GM12865 (cell line): Measurements from ENCODE around the gene SSTR1.

Source experiments
- DNase-seq: peaks from one replicate; pipeline ENCODE4 v3.0.0; 2010; ENCODE audit warnings: low read depth
- H3K4me3 ChIP-seq: 2 replicates; pipeline ENCODE4 v1.5.1; 2011; ENCODE audit warnings: mild to moderate bottlenecking, low read depth, low read length, control low read depth
- TF ChIP-seq, protein P1 (sequence below): IDR thresholded peaks from 2 replicates; pipeline ENCODE4 v1.5.1; 2011; ENCODE audit warnings: low read length, control low read depth, low read depth, inconsistent platforms; ENCODE audit not compliant: insufficient read depth; ENCODE audit errors: missing control alignments

Gene SSTR1

DNA sequence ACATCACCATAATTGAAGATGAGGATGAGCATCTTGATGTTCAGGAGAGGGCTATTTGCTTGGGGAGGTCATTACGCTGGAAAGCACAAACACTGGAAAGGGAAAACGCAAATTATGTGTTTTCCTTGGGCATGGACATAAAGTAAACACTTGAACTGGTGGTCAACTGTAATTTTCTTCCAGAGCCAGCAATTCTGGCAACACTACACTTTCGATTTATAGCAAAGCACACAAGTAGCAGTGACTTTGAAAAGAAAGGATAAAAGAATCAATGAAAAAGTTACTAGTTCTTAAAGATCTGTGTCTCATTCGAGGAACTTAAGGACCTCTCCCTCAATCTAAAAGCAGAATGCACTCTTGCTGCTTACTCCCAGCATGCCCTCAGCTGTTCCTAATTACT is 46.0 kb downstream of the SSTR1 start:
- no peak for DNase-seq
- TF ChIP-seq, protein P1, sequence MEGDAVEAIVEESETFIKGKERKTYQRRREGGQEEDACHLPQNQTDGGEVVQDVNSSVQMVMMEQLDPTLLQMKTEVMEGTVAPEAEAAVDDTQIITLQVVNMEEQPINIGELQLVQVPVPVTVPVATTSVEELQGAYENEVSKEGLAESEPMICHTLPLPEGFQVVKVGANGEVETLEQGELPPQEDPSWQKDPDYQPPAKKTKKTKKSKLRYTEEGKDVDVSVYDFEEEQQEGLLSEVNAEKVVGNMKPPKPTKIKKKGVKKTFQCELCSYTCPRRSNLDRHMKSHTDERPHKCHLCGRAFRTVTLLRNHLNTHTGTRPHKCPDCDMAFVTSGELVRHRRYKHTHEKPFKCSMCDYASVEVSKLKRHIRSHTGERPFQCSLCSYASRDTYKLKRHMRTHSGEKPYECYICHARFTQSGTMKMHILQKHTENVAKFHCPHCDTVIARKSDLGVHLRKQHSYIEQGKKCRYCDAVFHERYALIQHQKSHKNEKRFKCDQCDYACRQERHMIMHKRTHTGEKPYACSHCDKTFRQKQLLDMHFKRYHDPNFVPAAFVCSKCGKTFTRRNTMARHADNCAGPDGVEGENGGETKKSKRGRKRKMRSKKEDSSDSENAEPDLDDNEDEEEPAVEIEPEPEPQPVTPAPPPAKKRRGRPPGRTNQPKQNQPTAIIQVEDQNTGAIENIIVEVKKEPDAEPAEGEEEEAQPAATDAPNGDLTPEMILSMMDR: no peak
- no peak overlapping the region for H3K4me3 ChIP-seq

- TF ChIP-seq, protein P1: no peak
- no peak for DNase-seq
- H3K4me3 ChIP-seq: no peak overlapping the region
These were observed 47.1 kb downstream of the SSTR1 start for GRCh38 chr14:38254571-38255407.

- no peak for DNase-seq
- no peak overlapping the region for H3K4me3 ChIP-seq
These were observed 47.6 kb downstream of the SSTR1 start for GRCh38 chr14:38255408-38255672.

GRCh38 chr14:38255673-38256532 is 48.2 kb downstream of the SSTR1 start, which contains the start of gene CLEC14A:
CLEC14A (minus strand) TSS chr14:38256093; CDS start chr14:38256022, 71 bp downstream.
- H3K4me3 ChIP-seq: no peak within 1 kb of the TSS
- TF ChIP-seq, protein P1: no peak
- DNase-seq: no peak

More at GRCh38 chr14:38255408-38255672, 47.6 kb downstream of the SSTR1 start:
- TF ChIP-seq, protein P1: no peak

- no peak overlapping the region for H3K4me3 ChIP-seq
- TF ChIP-seq, protein P1: no peak
- no peak for DNase-seq
These were observed 48.8 kb downstream of the SSTR1 start for GRCh38 chr14:38256533-38256840.

DNA sequence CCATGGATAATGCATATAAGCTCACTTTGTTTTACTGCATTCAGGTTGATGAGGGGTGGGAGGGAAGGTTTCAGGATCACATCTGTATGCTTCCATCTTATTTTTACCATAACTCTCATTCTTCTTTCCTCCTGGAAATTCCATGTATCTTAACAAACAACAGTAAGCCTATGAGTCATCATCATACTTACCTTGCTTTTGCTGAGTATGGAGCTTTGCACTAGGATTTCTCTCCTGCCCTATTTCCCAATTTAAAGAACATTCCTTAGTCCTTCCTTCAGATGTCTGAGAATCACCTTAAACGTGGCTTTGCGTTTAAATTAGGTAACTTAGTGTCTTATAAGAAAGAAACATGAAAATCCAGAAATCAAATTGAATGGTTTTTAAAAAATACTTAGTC is 49.8 kb downstream of the SSTR1 start:
- H3K4me3 ChIP-seq: no peak overlapping the region
- TF ChIP-seq, protein P1: no peak
- no peak for DNase-seq
